Endometrium (tissue), 2 donors: ENCODE measurements around the gene RADIL.
"Not testable (repeated sequence)": the region's sequence is repeated elsewhere in the genome, so short reads cannot be mapped to it uniquely, and the experiment has no call there.

Experiments used
- FAIRE-seq: peaks from 2 replicates; lab custom pipeline; 2012; peaks lifted over from hg19 to GRCh38; lab: Jason Lieb, UNC
- donor health status: control.
- donor health status: control.

RADIL gene, protein sequence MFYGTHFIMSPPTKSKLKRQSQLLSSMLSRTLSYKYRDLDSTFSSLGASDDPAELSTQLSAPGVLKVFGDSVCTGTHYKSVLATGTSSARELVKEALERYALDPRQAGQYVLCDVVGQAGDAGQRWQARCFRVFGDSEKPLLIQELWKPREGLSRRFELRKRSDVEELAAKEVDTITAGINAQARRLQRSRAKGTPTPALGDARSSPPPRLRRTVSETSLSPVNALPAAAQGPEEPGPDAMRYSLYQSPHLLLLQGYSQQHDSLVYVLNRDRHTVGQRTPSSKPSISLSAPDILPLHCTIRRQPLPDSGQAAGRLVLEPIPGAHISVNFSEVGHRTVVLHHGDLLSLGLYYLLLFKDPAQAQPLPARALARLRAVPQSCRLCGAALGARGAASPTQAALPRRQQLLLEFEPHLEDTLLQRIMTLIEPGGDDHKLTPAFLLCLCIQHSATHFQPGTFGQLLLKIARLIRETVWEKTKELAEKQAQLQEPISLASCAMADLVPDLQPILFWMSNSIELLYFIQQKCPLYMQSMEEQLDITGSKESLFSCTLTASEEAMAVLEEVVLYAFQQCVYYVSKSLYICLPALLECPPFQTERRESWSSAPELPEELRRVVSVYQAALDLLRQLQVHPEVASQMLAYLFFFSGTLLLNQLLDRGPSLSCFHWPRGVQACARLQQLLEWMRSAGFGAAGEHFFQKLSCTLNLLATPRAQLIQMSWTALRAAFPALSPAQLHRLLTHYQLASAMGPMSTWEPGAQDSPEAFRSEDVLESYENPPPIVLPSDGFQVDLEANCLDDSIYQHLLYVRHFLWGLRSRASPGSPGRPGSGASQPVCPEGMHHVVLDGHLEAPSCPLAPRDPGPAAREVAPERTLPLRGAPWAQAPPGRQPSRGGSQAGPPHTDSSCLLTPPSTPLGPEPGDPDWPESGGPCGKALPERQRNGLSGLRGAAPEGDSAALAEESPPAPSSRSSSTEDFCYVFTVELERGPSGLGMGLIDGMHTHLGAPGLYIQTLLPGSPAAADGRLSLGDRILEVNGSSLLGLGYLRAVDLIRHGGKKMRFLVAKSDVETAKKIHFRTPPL

GRCh38 chr7:4883372-4884144 is at the start of gene RADIL:
TSS of gene RADIL (minus strand) at chr7:4883716. CDS start at chr7:4878139, 5,577 bp downstream.
- no peak for FAIRE-seq

DNA sequence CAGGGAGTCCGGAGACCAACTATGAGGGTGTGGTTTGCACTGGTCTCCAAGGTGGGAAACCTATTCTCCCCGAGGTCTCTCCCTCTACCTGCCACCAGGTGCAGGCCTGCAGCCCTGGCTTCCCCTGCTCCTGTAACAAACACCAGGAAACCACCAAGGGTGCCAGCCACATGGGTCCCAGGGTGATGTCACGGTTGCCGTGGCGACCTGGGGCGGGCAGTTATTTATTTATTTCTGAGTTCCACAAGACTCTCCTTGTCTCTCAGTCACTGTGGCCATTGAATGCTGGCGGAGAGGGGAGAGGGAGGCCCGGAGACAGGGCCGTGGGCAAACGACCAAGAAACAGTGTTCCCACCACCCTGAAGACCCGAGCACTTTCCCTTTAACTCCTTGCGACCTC is 48.4 kb upstream of the RADIL start:
- no peak for FAIRE-seq

DNA sequence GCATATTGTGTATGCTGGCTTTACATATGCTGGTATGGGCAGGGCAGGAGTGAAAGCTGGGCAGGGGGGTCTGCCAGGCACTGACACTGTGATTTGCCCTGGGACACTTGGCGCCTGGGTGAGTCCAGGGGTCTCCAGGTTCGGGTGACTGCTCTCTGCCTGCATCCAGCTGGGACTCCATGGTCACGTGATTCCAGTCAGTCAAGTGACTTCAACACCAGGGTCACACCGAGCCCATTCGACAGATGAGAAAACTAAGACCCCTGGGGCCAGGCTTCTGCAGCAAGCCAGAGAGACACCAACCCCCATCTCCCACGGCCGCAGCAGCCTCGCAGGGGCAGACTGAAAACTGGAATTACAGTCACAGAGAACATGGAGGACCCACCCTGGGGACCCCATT is 45.5 kb upstream of the RADIL start:
- no peak for FAIRE-seq

DNA sequence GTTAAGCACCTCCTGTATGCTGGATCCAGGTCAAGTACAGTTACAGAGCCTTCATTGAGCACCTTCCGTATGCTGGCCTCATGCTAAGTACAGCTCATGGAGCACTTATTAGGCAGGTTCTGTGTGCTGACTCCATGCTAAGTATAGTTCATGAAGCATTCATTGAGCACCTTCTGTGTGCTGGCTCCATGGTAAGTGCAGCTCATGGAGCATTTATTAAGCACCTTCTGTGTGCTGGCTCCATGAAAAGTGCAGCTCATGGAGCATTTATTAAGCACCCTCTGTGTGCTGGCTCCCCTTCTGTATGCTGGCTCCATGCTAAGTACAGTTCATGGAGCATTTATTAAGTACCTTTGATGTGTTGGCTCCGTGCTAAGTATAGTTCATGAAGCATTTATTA is 44.9 kb upstream of the RADIL start:
- no peak for FAIRE-seq

DNA sequence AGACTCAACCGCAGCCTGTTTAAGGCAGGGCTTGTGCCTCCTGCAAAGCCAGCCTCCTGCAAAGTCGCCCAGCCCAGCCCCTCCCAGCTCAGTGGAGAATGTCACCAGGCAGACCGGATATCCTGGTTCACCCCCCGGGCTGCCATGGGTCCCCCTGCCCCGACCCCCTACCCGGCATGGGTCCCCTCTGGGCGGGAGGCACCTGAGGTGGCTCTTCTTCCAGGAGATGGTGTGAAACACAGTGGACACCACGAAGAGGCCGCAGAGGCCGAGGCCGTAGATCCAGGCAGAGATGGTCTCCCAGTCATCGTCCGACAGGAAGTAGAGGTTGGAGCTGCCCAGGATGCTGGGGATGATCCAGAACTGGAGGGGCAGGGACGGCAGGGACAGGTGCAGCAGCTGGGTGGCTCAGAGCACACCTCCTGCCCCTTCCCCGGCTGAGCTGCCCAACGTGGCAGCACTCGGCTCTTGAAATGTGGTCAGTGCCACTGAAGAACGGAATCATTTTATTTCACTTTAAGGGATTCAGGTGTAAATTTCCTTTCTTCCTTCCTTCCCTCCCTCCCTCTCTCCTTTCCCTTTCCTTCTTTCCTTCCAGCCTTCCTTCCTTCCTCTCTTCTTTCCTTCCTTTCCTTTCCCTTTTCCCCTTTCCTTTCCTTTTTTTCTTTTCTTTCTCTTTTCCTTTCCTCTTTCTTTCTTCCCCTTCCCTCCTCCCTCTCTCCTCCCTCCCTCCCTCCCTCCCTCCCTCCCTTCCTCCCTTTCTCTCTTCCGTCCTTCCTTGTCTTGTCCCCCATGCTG is 36.7 kb upstream of the RADIL start:
- FAIRE-seq: no peak

- no peak for FAIRE-seq
Measured at GRCh38 chr7:4916113-4916512, 32.6 kb upstream of the RADIL start.

GRCh38 chr7:4911111-4911828 is 27.8 kb upstream of the RADIL start:
- no peak for FAIRE-seq

DNA sequence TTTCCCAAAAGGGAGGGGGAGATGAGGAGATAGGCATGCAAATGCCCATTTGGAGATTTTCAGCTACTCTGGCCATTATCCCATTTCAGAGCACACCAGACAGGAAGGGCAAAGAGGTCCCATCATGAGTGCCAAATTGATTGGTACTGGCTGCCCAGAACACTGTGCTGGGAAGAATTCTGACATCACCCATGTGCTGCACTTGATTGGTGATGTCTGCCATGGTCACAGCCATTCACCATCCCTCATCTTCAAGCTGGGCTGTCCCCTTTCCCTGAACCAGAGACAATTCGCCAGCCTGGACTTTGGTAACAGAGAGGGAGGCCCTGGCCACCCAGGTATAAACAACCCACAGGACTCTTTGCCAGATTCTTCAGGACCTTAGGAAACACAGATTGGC is 23.2 kb upstream of the RADIL start:
- no peak for FAIRE-seq

- no peak for FAIRE-seq
Measured at GRCh38 chr7:4905171-4905570, 21.7 kb upstream of the RADIL start.

- no peak for FAIRE-seq
Measured at GRCh38 chr7:4904346-4904745, 20.8 kb upstream of the RADIL start.

DNA sequence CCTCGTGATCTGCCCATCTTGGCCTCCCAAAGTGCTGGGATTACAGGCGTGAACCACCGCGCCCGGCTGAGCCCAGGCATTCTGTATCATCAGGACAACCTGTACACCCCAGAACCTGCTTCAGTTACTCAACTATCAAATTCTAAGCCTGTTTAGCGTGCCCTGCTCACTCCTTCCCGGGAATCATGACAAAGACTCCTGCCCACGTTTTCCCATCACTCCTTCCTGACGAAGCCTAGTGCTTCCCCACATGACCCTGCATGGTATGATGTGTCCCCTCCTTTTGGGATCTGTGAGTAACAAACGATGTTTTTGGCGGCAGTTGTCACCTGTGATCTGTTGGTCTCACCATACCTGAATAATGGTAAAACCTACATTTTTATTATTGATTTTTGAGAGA is 12.2 kb upstream of the RADIL start:
- FAIRE-seq: no peak

- FAIRE-seq: no peak
Measured at GRCh38 chr7:4894482-4894881, 11.0 kb upstream of the RADIL start.

DNA sequence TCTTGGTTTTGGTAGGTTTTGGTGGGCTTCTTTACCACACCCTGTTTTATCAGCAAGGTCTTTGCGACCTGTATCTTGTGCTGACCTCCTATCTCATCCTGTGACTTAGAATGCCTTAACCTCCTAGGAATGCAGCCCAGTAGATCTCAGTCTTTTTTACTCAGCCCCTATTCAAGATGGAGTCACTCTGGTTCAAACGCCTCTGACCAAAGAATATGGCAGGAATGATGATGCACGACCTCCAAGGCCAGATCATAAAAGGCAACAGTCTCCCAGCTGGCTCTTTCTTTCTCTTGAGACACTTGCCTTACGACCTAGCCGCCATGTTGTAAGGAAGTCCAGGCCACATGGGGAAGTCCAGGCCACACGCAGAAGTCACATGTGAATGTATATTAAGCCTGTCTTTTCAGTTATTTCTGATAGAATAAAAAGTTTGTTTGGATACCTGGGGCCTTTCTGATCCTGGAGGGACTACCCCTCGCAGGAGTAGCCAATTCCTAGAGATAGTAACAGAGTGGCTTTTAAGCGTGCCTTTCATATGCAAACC is 10.5 kb upstream of the RADIL start:
- no peak for FAIRE-seq

DNA sequence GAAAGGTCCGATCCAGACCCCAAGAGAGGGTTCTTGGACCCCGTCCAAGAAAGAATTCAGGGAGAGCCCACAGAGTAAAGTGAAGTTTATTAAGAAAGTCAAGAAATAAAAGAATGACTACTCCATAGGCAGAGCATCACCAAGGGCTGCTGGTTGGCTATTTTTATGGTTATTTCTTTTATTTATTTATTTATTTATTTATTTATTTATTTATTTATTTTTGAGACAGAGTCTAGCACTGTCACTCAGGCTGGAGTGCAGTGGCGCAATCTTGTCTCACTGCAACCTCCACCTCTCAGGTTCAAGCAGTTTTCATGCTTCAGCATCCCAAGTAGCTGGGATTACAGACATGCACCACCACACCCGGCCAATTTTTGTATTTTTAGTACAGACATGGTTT is 9.7 kb upstream of the RADIL start:
- not testable (repeated sequence) for FAIRE-seq

- not testable (repeated sequence) for FAIRE-seq
Measured at GRCh38 chr7:4891522-4891921, 8.0 kb upstream of the RADIL start.

- FAIRE-seq: no peak
Measured at GRCh38 chr7:4889682-4890081, 6.2 kb upstream of the RADIL start.

DNA sequence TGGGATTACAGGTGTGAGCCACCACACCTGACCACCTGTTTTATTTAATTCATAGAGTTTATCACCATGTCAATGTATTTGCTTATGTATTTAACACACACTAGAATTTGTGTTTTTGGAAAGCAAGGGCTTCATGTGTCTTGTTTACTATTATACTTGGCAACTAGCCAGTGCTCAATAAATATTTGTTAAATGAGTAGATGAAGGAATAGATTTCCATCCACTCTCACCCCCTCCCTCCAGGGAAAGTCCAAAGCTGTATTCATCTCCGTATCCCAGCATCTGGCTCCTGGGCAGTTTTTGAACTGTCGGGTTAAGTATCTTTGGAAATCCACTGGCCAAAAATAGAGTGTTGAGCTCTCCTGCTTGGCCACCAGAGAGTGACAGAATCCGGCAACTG is 4.6 kb upstream of the RADIL start:
- FAIRE-seq: no peak

- no peak for FAIRE-seq
Measured at GRCh38 chr7:4886671-4887070, 3.2 kb upstream of the RADIL start.

DNA sequence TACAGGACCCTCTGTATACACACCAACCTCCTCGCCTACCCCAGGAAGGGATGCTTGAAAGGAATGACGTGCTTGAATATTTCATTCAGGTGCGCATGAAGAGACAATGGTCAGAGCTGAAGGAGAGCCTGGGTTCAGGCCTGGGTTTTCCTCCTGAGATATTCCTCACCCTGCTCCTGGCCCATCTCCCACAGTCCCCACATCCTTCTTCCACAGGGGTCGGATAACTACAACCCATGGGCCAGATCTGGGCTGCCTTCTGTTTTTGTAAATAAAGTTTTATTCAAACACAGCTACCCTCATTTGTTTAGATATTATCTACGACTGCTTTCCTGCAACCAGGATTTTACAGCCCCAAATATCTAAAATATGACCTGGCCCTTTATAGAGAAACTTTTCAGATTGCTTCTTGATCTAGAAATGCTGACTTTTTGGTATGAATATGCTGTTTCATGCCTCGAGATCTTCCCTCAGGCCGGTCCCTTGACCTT is 1.8 kb upstream of the RADIL start:
- FAIRE-seq: no peak

GRCh38 chr7:4884164-4884563 is 648 bp upstream of the RADIL start:
- FAIRE-seq: no peak
